Neural cell (in vitro differentiated cells): ENCODE results near the gene SEC14L6.

Experiments used
- EZH2 ChIP-seq: fragments of 200-600, 300-800 bp; shearing (Covaris generic), sonication (generic); IDR thresholded peaks from 2 replicates; pipeline ENCODE4 v1.6.1; 2014; ENCODE audit warnings: antibody characterized with exemption, low read length, borderline replicate concordance, mild to moderate bottlenecking; ENCODE audit not compliant: insufficient read depth, poor library complexity, severe bottlenecking
- POLR2AphosphoS5 ChIP-seq: IDR thresholded peaks from 2 replicates; pipeline ENCODE4 v1.6.1; 2012
- TF ChIP-seq, protein P1 (sequence below): fragments of 450-650 bp; IDR thresholded peaks from 2 replicates; pipeline ENCODE4 v1.5.1; 2014; ENCODE audit warnings: antibody characterized with exemption, mild to moderate bottlenecking, moderate library complexity; ENCODE audit not compliant: poor library complexity, severe bottlenecking

GRCh38 chr22:30580896-30581295 lies 34.4 kb upstream of the SEC14L6 start:
- TF ChIP-seq, protein P1, sequence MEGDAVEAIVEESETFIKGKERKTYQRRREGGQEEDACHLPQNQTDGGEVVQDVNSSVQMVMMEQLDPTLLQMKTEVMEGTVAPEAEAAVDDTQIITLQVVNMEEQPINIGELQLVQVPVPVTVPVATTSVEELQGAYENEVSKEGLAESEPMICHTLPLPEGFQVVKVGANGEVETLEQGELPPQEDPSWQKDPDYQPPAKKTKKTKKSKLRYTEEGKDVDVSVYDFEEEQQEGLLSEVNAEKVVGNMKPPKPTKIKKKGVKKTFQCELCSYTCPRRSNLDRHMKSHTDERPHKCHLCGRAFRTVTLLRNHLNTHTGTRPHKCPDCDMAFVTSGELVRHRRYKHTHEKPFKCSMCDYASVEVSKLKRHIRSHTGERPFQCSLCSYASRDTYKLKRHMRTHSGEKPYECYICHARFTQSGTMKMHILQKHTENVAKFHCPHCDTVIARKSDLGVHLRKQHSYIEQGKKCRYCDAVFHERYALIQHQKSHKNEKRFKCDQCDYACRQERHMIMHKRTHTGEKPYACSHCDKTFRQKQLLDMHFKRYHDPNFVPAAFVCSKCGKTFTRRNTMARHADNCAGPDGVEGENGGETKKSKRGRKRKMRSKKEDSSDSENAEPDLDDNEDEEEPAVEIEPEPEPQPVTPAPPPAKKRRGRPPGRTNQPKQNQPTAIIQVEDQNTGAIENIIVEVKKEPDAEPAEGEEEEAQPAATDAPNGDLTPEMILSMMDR: no peak
- TF ChIP-seq EZH2 (no peak), POLR2AphosphoS5 (no peak)
